Liver (tissue), 9 donors: ENCODE results near the gene DR1. TPM values are rescaled to one million over a fixed set of nuclear protein-coding genes. Genes with fewer than 3 reads are reported as not detected.

Experiments
- DNase-seq: peaks from one replicate; pipeline ENCODE4 v3.0.0-alpha.2; 2017; ENCODE audit warnings: low spot score
- H3K27ac ChIP-seq, 2 donors: one replicate each; pipeline ENCODE4 v1.7.0; 2013; ENCODE audit warnings: inconsistent platforms in 2 of 2, low read length in 2 of 2, control low read depth in 1 of 2, low read depth in 1 of 2, mild to moderate bottlenecking in 1 of 2
- H3K27me3 ChIP-seq, 4 donors: one replicate each; pipeline versions ENCODE4 v1.6.1 to v1.7.0; 2013; ENCODE audit warnings: low read length in 3 of 4, inconsistent platforms in 1 of 4, mild to moderate bottlenecking in 1 of 4, moderate library complexity in 1 of 4; ENCODE audit not compliant: control insufficient read depth in 4 of 4, insufficient read depth in 4 of 4
- H3K36me3 ChIP-seq, 4 donors: one replicate each; pipeline versions ENCODE4 v1.6.1 to v1.7.0; 2013; ENCODE audit warnings: low read length in 3 of 4, mild to moderate bottlenecking in 3 of 4, low read depth in 1 of 4, moderate library complexity in 1 of 4; ENCODE audit not compliant: control insufficient read depth in 4 of 4, insufficient read depth in 3 of 4
- H3K4me1 ChIP-seq, 4 donors: one replicate each; pipeline versions ENCODE4 v1.6.1 to v1.7.0; 2013; ENCODE audit warnings: low read length in 3 of 4, mild to moderate bottlenecking in 3 of 4, moderate library complexity in 1 of 4; ENCODE audit not compliant: control insufficient read depth in 4 of 4, insufficient read depth in 4 of 4
- H3K4me3 ChIP-seq, 3 donors: one replicate each; pipeline versions ENCODE4 v1.6.1 to v1.7.0; 2013; ENCODE audit warnings: low read length in 3 of 3, control low read depth in 1 of 3, low read depth in 1 of 3, mild to moderate bottlenecking in 1 of 3
- H3K9ac ChIP-seq, 2 donors: one replicate each; pipeline ENCODE4 v1.7.0; 2013; ENCODE audit warnings: low read length in 2 of 2, mild to moderate bottlenecking in 2 of 2, moderate library complexity in 2 of 2, control low read depth in 1 of 2, low read depth in 1 of 2
- H3K9me3 ChIP-seq, 4 donors: one replicate each; pipeline versions ENCODE4 v1.6.1 to v1.7.0; 2013; ENCODE audit warnings: low read length in 3 of 4; ENCODE audit not compliant: control insufficient read depth in 4 of 4
- EGR1 ChIP-seq, 2 donors: IDR thresholded peaks; 2 replicates each; pipeline ENCODE4 v1.6.1; 2016 to 2018; ENCODE audit warnings: antibody characterized with exemption in 2 of 2, low read depth in 2 of 2
- FOXA1 ChIP-seq: IDR thresholded peaks from 2 replicates; pipeline ENCODE4 v1.6.1; 2016; ENCODE audit warnings: antibody characterized with exemption
- FOXA2 ChIP-seq: IDR thresholded peaks from 2 replicates; pipeline ENCODE4 v1.6.1; 2016; ENCODE audit warnings: antibody characterized with exemption
- GABPA ChIP-seq, 2 donors: IDR thresholded peaks in 1 of 2; conservative IDR thresholded peaks in 1 of 2; 2 replicates each; pipeline ENCODE4 v1.6.1; 2016; ENCODE audit warnings: antibody characterized with exemption in 2 of 2, mild to moderate bottlenecking in 1 of 2, moderate library complexity in 1 of 2
- HNF4A ChIP-seq, 2 donors: conservative IDR thresholded peaks; 2 replicates each; pipeline ENCODE4 v1.6.1; 2016; ENCODE audit warnings: antibody characterized with exemption in 2 of 2, mild to moderate bottlenecking in 2 of 2
- HNF4G ChIP-seq: IDR thresholded peaks from 2 replicates; pipeline ENCODE4 v1.6.1; 2016; ENCODE audit warnings: antibody characterized with exemption
- JUND ChIP-seq, 2 donors: IDR thresholded peaks; 2 replicates each; pipeline ENCODE4 v1.6.1; 2016; ENCODE audit warnings: antibody characterized with exemption in 2 of 2
- NR2F2 ChIP-seq: IDR thresholded peaks from 2 replicates; pipeline ENCODE4 v1.6.1; 2016; ENCODE audit warnings: antibody characterized with exemption
- RAD21 ChIP-seq, 2 donors: IDR thresholded peaks; 2 replicates each; pipeline ENCODE4 v1.6.1; 2016; ENCODE audit warnings: antibody characterized with exemption in 2 of 2, mild to moderate bottlenecking in 2 of 2
- RXRA ChIP-seq, 2 donors: IDR thresholded peaks; 2 replicates each; pipeline ENCODE4 v1.6.1; 2017 to 2018; ENCODE audit warnings: antibody characterized with exemption in 2 of 2, mild to moderate bottlenecking in 1 of 2
- SP1 ChIP-seq: IDR thresholded peaks from 2 replicates; pipeline ENCODE4 v1.6.1; 2018; ENCODE audit warnings: antibody characterized with exemption, mild to moderate bottlenecking
- TAF1 ChIP-seq: conservative IDR thresholded peaks from 2 replicates; pipeline ENCODE4 v1.6.1; 2016; ENCODE audit warnings: antibody characterized with exemption, mild to moderate bottlenecking
- YY1 ChIP-seq: IDR thresholded peaks from 2 replicates; pipeline ENCODE4 v1.6.1; 2016; ENCODE audit warnings: antibody characterized with exemption, mild to moderate bottlenecking
- WGBS: extraction: QIAGEN DNeasy Blood & Tissue Kit; methylation state at CpG from one replicate; pipeline ENCODE4 v1.1.7; 2013; 5-methylcytosine and 5-hydroxymethylcytosine counted together
- polyA plus RNA-seq, 2 donors: library from polyadenylated mRNA; stranded (reverse) in 1 of 2; unstranded in 1 of 2; fragments of 200-250 nt in 1 of 2; fragments of >200 nt in 1 of 2; fragmentation: Nextera tagmentation in 1 of 2; extraction: Ambion mirVana in 1 of 2; gene quantifications; one replicate each; pipeline versions ENCODE4 v1.2.1 to v1.2.3, GENCODE V29; 2013 to 2015
- total RNA-seq, 2 donors: library from RNA; depleted of rRNA; stranded (reverse); fragments of >200 nt; gene quantifications; one replicate each; pipeline ENCODE4 v1.2.3, GENCODE V29; 2014
- TF ChIP-seq, protein P1 (sequence below): IDR thresholded peaks from 2 replicates; pipeline ENCODE4 v1.6.1; 2016; ENCODE audit warnings: antibody characterized with exemption
- TF ChIP-seq, protein P2 (sequence below): IDR thresholded peaks from 2 replicates; pipeline ENCODE4 v1.6.1; 2016; ENCODE audit warnings: antibody characterized with exemption
- TF ChIP-seq, protein P3 (sequence below): IDR thresholded peaks from 2 replicates; pipeline ENCODE4 v1.6.1; 2016; ENCODE audit warnings: antibody characterized with exemption, mild to moderate bottlenecking
- TF ChIP-seq, protein P4 (sequence below): fragments of 150-350 bp; IDR thresholded peaks from 2 replicates; pipeline ENCODE4 v1.5.1; 2017; ENCODE audit warnings: improper control_type of control experiment, low read depth, low read length; ENCODE audit not compliant: missing input control
- TF ChIP-seq, protein P5 (sequence below): IDR thresholded peaks from 2 replicates; pipeline ENCODE4 v1.6.1; 2016; ENCODE audit warnings: antibody characterized with exemption
- donor health status: healthy.
- donor health status: healthy.
- donor health status: healthy.
- donor health status: healthy.
- donor health status: healthy.

Gene DR1
- total and polyA plus RNA-seq, 4 donors: 9.4 to 20.5 (median 12.2) TPM

DNA sequence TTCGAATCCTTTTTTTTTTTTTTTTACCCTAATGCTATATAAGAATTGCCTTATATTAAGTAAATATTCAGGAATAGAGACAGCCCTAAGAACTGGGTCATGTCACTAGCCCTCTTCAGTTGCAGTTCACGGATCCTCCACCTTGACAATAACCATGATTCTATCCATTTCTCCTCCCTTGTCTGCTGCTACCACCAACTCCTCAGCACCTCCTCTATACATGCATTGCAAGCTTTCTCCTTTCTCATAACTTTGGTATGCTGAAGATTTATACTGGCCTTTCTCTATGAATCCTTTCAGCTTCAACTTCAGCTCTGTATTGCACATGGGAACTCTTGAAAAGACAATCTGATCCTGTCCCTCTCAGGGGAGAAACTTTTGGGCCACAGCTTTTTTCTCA, 14.3 kb upstream of the DR1 start:
- TF ChIP-seq, protein P1, sequence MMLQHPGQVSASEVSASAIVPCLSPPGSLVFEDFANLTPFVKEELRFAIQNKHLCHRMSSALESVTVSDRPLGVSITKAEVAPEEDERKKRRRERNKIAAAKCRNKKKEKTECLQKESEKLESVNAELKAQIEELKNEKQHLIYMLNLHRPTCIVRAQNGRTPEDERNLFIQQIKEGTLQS: no peak
- TF ChIP-seq EGR1 (IDR thresholded peaks at IDR 0.05; ENCODE audit: low read depth in 2 of 2) (no peak), YY1 (no peak), JUND (IDR thresholded peaks at IDR 0.05) (no peak), HNF4G (no peak), HNF4A (conservative IDR thresholded peaks at IDR 0.05) (no peak), GABPA (IDR thresholded peaks at IDR 0.05 in 1 of 2, conservative IDR thresholded peaks at IDR 0.05 in 1 of 2) (no peak)
- TF ChIP-seq, protein P2, sequence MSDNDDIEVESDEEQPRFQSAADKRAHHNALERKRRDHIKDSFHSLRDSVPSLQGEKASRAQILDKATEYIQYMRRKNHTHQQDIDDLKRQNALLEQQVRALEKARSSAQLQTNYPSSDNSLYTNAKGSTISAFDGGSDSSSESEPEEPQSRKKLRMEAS: no peak
- TF ChIP-seq, protein P3, sequence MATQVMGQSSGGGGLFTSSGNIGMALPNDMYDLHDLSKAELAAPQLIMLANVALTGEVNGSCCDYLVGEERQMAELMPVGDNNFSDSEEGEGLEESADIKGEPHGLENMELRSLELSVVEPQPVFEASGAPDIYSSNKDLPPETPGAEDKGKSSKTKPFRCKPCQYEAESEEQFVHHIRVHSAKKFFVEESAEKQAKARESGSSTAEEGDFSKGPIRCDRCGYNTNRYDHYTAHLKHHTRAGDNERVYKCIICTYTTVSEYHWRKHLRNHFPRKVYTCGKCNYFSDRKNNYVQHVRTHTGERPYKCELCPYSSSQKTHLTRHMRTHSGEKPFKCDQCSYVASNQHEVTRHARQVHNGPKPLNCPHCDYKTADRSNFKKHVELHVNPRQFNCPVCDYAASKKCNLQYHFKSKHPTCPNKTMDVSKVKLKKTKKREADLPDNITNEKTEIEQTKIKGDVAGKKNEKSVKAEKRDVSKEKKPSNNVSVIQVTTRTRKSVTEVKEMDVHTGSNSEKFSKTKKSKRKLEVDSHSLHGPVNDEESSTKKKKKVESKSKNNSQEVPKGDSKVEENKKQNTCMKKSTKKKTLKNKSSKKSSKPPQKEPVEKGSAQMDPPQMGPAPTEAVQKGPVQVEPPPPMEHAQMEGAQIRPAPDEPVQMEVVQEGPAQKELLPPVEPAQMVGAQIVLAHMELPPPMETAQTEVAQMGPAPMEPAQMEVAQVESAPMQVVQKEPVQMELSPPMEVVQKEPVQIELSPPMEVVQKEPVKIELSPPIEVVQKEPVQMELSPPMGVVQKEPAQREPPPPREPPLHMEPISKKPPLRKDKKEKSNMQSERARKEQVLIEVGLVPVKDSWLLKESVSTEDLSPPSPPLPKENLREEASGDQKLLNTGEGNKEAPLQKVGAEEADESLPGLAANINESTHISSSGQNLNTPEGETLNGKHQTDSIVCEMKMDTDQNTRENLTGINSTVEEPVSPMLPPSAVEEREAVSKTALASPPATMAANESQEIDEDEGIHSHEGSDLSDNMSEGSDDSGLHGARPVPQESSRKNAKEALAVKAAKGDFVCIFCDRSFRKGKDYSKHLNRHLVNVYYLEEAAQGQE: no peak
- H3K4me3 ChIP-seq: no peak overlapping the region
- WGBS: 91% methylated on average over 2 of the region's 2 CpGs
- no peak overlapping the region for H3K9ac ChIP-seq
- no peaks in the 10 kb centered on the region for H3K36me3 ChIP-seq
- H3K4me1 ChIP-seq: no peaks in the 10 kb centered on the region
- H3K27ac ChIP-seq: no peak overlapping the region
- no peak for DNase-seq
- no peaks in the 10 kb centered on the region for H3K9me3 ChIP-seq
- no peaks in the 10 kb centered on the region for H3K27me3 ChIP-seq

DNA sequence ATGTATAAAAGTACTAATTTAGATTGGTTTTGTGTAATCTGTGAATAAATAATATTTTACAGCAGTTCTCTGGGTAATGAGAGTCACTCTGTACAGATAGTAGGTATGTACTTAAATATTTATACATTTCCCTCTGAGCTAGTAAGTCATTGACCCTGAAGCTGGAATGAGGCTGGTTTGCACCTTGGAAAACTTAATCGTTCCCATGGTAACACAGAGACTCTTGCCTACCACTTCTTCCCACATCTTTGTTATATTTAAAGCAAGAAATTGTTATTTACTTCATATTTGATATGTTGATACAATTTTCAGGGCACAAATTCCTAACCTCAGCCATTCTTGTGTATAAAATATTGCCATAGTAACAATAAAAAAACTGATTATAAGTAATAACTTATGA, 13.3 kb upstream of the DR1 start:
- no peaks in the 10 kb centered on the region for H3K4me1 ChIP-seq
- H3K9me3 ChIP-seq: no peaks in the 10 kb centered on the region
- H3K36me3 ChIP-seq: no peaks in the 10 kb centered on the region
- H3K27me3 ChIP-seq: no peaks in the 10 kb centered on the region
- H3K4me3 ChIP-seq: no peak overlapping the region
- 57% methylated on average over 1 of the region's 1 CpG for WGBS
- H3K9ac ChIP-seq: no peak overlapping the region
- no peak overlapping the region for H3K27ac ChIP-seq
- no peak for TF ChIP-seq SP1
- no peak for TF ChIP-seq HNF4A (conservative IDR thresholded peaks at IDR 0.05)
- TF ChIP-seq, protein P4, sequence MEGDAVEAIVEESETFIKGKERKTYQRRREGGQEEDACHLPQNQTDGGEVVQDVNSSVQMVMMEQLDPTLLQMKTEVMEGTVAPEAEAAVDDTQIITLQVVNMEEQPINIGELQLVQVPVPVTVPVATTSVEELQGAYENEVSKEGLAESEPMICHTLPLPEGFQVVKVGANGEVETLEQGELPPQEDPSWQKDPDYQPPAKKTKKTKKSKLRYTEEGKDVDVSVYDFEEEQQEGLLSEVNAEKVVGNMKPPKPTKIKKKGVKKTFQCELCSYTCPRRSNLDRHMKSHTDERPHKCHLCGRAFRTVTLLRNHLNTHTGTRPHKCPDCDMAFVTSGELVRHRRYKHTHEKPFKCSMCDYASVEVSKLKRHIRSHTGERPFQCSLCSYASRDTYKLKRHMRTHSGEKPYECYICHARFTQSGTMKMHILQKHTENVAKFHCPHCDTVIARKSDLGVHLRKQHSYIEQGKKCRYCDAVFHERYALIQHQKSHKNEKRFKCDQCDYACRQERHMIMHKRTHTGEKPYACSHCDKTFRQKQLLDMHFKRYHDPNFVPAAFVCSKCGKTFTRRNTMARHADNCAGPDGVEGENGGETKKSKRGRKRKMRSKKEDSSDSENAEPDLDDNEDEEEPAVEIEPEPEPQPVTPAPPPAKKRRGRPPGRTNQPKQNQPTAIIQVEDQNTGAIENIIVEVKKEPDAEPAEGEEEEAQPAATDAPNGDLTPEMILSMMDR: no peak
- TF ChIP-seq RXRA (IDR thresholded peaks at IDR 0.05): no peak
- no peak for TF ChIP-seq HNF4G
- TF ChIP-seq RAD21 (IDR thresholded peaks at IDR 0.05): no peak
- no peak for TF ChIP-seq FOXA2
- TF ChIP-seq TAF1: no peak
- TF ChIP-seq YY1: no peak
- TF ChIP-seq, protein P5, sequence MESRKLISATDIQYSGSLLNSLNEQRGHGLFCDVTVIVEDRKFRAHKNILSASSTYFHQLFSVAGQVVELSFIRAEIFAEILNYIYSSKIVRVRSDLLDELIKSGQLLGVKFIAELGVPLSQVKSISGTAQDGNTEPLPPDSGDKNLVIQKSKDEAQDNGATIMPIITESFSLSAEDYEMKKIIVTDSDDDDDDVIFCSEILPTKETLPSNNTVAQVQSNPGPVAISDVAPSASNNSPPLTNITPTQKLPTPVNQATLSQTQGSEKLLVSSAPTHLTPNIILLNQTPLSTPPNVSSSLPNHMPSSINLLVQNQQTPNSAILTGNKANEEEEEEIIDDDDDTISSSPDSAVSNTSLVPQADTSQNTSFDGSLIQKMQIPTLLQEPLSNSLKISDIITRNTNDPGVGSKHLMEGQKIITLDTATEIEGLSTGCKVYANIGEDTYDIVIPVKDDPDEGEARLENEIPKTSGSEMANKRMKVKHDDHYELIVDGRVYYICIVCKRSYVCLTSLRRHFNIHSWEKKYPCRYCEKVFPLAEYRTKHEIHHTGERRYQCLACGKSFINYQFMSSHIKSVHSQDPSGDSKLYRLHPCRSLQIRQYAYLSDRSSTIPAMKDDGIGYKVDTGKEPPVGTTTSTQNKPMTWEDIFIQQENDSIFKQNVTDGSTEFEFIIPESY: no peak
- no peak for TF ChIP-seq JUND (IDR thresholded peaks at IDR 0.05)
- TF ChIP-seq FOXA1: no peak
- TF ChIP-seq, protein P1: no peak
- TF ChIP-seq NR2F2: no peak
- no peak for TF ChIP-seq EGR1 (IDR thresholded peaks at IDR 0.05; ENCODE audit: low read depth in 2 of 2)
- TF ChIP-seq, protein P2: no peak
- TF ChIP-seq, protein P3: no peak
- no peak for TF ChIP-seq GABPA (IDR thresholded peaks at IDR 0.05 in 1 of 2, conservative IDR thresholded peaks at IDR 0.05 in 1 of 2)
- DNase-seq: no peak
